ENCODE data around the gene PSMD11. TPM values are rescaled to one million over a fixed set of nuclear protein-coding genes. Genes with fewer than 3 reads are reported as not detected.
"Not testable (repeated sequence)": the region's sequence is repeated elsewhere in the genome, so short reads cannot be mapped to it uniquely, and the experiment has no call there.

Gene PSMD11
- 115 and 117 TPM in 2 replicates for total RNA-seq

GRCh38 chr17:32444301-32445073 is at the start of gene PSMD11:
Gene PSMD11 (plus strand): TSS chr17:32444510. CDS start chr17:32444524, 14 bp downstream.
- Mint-ChIP-seq H3K27me3 (no peaks in the 10 kb centered on the region), H3K4me3 (peak within 1 kb of the TSS; percentile 89), H3K27ac (peak within 1 kb of the TSS; percentile 65), H3K36me3 (ENCODE audit: low read depth) (peaks cover 31% of the 10 kb centered on the region), H3K4me1 (peaks cover 28% of the 10 kb centered on the region), H3K9me3 (no peaks in the 10 kb centered on the region)
- no peak for TF ChIP-seq CTCF (IDR thresholded peaks at IDR 0.05)
- ATAC-seq (ENCODE audit: low read depth) = peak; percentile 97
- intact Hi-C loops (cut with micrococcal nuclease) = loop anchor here (1.0 to 5.0 kb wide), 6 partner anchors 72 to 433 kb away; partner anchors contain the start of genes MYO1D and ZNF207
- CTCF ChIA-PET = interaction anchor here (0.6 to 3.6 kb wide), 12 partner anchors 8 to 339 kb away, joined by 3 to 21 read pairs (median 4); no protein-coding TSS in a partner anchor
- DNase-seq = peak; percentile 99
- POLR2A ChIA-PET = interaction anchor here (0.6 to 2.1 kb wide), 9 partner anchors 18 to 126 kb away, joined by 3 to 18 read pairs (median 5); partner anchors contain the start of genes C17orf75, CDK5R1 and ZNF207

DNA sequence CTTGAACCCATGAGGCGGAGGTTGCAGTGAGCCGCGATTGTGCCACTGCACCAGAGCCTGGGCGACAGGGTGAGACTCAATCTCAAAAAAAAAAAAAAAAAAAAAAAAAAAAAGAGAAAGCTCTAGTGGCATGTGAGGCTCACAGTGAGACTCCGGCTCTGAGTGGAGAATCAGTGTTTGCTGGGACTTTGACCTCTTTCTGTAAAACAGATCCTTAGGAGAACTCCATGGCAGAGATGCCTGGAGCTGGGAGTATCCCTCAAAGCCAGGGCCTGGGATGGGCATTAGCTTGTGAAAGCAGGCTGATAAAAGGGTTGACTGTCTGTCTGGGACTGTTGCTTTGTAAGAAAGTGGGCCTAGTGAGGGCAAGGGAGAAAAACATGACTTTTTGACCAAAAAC is 48.0 kb upstream of the PSMD11 start:
- H3K9me3 Mint-ChIP-seq = no peaks in the 10 kb centered on the region
- no peak overlapping the region for H3K4me3 Mint-ChIP-seq
- intact Hi-C loops (cut with micrococcal nuclease) = no loop called here
- ATAC-seq (ENCODE audit: low read depth) = no peak
- no peak overlapping the region for H3K27ac Mint-ChIP-seq
- ChIA-PET POLR2A (interaction anchor here (0.6 kb wide), 1 partner anchor 432 kb away, joined by 5 read pairs; no protein-coding TSS in a partner anchor), CTCF (no interaction called here)
- no peaks in the 10 kb centered on the region for H3K27me3 Mint-ChIP-seq
- no peaks in the 10 kb centered on the region for H3K4me1 Mint-ChIP-seq
- no peak for TF ChIP-seq CTCF (IDR thresholded peaks at IDR 0.05)
- peaks cover 3% of the 10 kb centered on the region for H3K36me3 Mint-ChIP-seq (ENCODE audit: low read depth)
- no peak for DNase-seq

- no peaks in the 10 kb centered on the region for H3K4me1 Mint-ChIP-seq
- ChIA-PET CTCF (no interaction called here), POLR2A (no interaction called here)
- H3K4me3 Mint-ChIP-seq = no peak overlapping the region
- no peak for DNase-seq
- no peaks in the 10 kb centered on the region for H3K27me3 Mint-ChIP-seq
- no peak overlapping the region for H3K27ac Mint-ChIP-seq
- ATAC-seq (ENCODE audit: low read depth) = no peak
- TF ChIP-seq CTCF (IDR thresholded peaks at IDR 0.05) = no peak
- peaks cover 3% of the 10 kb centered on the region for H3K36me3 Mint-ChIP-seq (ENCODE audit: low read depth)
- H3K9me3 Mint-ChIP-seq = no peaks in the 10 kb centered on the region
- intact Hi-C loops (cut with micrococcal nuclease) = no loop called here
Measured at GRCh38 chr17:32398946-32399345, 45.4 kb upstream of the PSMD11 start.

GRCh38 chr17:32410085-32410484 is 34.2 kb upstream of the PSMD11 start:
- intact Hi-C loops (cut with micrococcal nuclease); POLR2A ChIA-PET; H3K9me3 Mint-ChIP-seq; H3K36me3 Mint-ChIP-seq (ENCODE audit: low read depth); H3K4me1 Mint-ChIP-seq; H3K4me3 Mint-ChIP-seq; DNase-seq; CTCF ChIA-PET; H3K27me3 Mint-ChIP-seq; H3K27ac Mint-ChIP-seq; ATAC-seq (ENCODE audit: low read depth): not testable (repeated sequence)

GRCh38 chr17:32426894-32427293 is 17.4 kb upstream of the PSMD11 start:
- Mint-ChIP-seq H3K4me3 (no peak overlapping the region), H3K36me3 (ENCODE audit: low read depth) (peaks cover 12% of the 10 kb centered on the region), H3K27me3 (no peaks in the 10 kb centered on the region), H3K9me3 (peaks cover 17% of the 10 kb centered on the region), H3K27ac (no peak overlapping the region), H3K4me1 (no peaks in the 10 kb centered on the region)
- ChIA-PET CTCF (no interaction called here), POLR2A (no interaction called here)
- no peak for ATAC-seq (ENCODE audit: low read depth)
- intact Hi-C loops (cut with micrococcal nuclease) = no loop called here
- no peak for TF ChIP-seq CTCF (IDR thresholded peaks at IDR 0.05)
- no peak for DNase-seq

Data from activated B cell treated with CpG ODN at 0.5 μM for 24 hours (primary cell).